HG03095 (cell line): ENCODE data around the gene SLC13A4.
"Not testable (repeated sequence)": the region's sequence is repeated elsewhere in the genome, so short reads cannot be mapped to it uniquely, and the experiment has no call there.

Source experiments
- ATAC-seq: cut with Tn5 transposase; IDR thresholded peaks from one replicate; pipeline ENCODE4 v1.9.1; 2021; ENCODE audit warnings: moderate library complexity; ENCODE audit not compliant: unreplicated experiment

SLC13A4 gene

DNA sequence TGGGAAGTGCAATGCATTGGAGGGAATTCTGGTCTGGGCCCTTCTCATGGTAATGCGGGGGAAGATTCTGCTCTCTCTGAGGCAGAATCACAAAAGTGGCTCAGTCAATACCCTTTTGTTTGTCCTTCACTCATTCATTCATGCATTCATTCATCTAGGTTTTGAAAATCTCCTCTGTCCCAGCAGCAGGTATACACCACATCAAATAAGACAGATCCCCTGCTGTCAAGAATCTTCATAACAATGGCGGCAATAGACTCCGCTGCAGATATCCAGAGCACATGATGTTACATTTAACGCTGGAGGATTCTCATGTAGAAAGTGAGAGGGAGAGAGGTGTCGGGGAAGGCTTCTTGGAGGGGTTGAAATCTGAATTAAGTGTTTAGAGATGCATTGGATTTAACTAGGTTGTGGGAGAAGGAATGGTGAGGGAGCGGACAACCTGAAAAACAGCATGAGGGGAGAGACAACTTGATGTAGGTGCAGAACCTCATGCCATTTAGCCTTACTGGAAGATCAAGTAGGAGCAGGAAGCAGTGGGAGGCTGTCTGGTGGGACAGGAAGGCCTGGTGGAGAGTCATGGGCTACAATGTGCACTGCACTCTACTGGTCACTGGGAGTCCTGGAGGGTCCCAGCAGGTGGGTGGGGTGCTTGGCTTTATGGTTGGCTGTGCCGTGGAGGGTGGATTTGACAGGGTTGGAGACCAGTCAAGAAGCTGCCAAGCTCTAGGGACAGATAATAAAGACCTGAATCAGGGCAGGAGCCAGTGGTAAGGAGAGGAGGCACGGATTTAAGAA, 25.8 kb upstream of the SLC13A4 start:
- no peak for ATAC-seq

DNA sequence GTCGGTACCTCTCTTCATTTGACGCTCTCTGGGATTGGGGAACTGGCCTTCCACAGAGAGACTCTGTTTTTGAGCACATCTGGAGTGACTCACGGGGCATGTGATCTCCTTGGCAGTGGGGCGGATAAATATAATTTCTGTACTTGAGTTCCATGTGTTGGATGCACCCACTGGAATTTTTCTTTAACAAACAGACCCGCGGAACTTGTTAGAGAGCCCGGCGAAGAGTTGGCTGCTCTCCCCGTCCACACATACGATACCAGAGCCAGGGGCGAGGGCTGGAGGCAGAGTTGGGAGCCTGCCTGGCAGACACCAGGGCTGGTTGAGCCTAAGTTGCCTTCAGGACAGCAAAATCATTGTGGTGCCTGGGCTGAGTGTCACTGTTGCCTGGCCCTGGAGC, 20.8 kb upstream of the SLC13A4 start, which contains the start of gene FAM180A:
FAM180A (minus strand) TSS at position 44 of the 400 bp plus-strand sequence. CDS start 233 bp downstream, outside the sequence.
- ATAC-seq = no peak

GRCh38 chr7:135747366-135747765, 19.4 kb upstream of the SLC13A4 start:
- ATAC-seq = no peak

DNA sequence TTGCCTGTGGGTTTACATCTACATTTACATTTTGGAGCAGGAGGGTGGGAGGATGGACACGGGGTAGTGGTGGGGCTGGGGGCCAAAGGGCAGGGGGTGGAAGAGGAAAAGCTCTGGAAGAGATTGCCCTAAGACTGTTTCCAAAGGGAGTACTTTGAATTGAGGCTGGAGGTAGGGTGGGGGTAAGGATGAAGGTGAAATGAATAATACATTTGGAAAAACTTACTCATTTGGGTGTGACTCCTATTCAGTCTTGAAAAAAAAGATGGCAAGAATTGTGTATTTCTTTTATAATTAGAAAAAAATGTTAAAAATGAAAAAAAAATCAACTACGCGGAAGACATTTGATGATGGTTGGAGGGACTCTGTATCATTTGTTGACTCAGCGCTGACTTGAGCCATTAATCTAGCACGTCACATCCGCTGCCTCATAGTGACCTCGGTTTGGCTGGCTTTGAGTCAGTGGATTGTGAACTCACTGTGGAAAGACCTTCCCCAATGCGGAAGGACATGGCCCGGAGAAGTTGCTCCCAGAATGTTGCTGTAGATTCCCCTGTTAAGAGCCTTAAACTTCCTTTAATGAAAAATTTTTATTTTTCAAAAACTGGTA, 17.8 kb upstream of the SLC13A4 start:
- ATAC-seq = no peak

DNA sequence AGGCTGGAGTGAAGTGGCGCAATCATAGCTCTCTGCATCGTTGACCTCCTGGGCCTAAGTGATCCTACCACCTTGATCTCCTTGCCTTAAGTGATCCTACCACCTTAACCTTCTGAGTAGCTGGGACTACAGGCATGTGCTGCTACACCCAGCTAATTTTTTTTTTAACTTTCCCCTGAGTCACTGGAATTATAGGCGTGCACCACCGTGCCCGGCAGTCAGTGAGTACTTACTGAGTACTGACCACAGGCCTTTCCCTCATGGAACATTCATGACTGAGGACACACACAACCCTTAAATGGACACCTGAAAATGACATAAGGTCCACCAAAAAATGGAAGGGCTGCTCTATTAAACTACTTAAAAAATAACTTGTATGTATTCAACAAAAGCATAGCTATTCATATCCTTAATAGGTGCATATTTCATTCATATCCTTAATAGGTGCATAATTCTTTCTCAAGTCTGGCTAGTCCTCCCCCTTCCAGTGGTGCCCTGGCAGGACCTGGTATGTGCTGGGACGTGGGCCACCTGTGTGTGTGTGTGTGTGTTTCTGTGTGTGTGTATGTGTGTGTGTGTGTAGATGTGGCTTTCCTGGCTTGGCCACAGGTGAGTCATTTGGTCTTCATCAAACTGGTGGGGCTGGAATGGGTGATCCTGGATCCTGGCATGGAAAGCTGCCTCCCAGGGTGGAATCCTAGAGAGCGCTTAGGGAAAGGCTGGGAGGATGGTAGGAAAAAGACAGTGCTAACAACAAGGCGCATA, 17.1 kb upstream of the SLC13A4 start:
- no peak for ATAC-seq

GRCh38 chr7:135743907-135744731, 16.1 kb upstream of the SLC13A4 start:
- no peak for ATAC-seq

DNA sequence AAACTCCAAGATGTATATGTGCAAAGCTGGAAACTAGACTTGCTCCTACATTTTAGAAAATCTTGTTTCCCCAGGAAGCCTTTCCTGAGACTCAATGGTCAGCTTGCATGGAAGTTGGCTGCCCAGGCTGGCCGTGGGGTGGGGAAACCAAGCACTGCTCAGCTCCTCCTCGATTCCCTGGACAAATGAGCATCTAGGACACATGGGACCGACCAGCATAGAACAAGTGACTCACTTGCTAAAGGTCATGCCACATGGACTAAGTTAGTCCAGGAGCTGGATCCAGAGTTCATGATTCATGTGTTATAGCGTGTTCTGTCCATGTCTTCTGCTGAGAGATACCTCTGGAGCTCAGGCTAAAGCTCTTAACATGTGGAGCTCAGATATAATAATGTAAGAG, 14.4 kb upstream of the SLC13A4 start:
- no peak for ATAC-seq

- ATAC-seq = no peak
Measured at GRCh38 chr7:135741905-135742304, 13.9 kb upstream of the SLC13A4 start.

DNA sequence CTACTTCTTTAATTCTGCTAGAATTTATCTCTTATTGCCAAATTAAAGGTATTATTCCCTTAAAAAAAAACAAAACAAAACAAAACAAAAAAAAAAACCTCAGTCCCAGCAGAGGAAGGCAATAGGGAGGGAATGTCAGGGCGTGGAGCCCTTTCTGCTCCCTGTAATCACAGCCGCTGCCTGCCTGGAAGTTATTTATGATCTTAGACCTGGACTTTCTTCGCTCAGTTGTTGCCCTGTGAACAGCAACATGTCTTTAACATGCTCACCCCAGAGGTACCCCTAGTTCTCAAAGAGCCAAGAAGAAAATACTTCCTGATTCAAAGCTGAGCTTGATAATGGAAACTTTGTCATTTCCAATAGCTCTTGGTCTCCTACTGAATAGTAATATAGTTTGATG, 12.9 kb upstream of the SLC13A4 start:
- ATAC-seq = no peak

GRCh38 chr7:135737306-135737647, 9.3 kb upstream of the SLC13A4 start:
- not testable (repeated sequence) for ATAC-seq

GRCh38 chr7:135736586-135737305, 8.8 kb upstream of the SLC13A4 start:
- ATAC-seq = no peak

DNA sequence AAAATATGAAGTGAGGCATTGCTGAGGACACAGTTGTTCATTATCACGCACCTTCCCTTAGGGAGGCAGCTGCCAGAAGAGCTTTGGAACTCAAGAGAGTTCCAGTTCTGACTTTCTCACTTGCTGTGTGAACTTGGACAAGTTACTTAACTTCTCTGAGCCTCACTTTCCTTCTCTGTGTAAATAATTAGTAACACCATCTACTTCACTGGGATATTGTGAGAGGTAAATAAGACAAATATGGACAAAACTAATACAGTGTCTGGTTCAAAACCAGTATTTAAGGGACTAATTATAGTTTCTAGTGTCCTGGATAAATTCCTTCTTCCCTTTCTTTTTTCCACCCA, 6.3 kb upstream of the SLC13A4 start:
- no peak for ATAC-seq

GRCh38 chr7:135733603-135734342, 5.8 kb upstream of the SLC13A4 start:
- ATAC-seq = no peak

DNA sequence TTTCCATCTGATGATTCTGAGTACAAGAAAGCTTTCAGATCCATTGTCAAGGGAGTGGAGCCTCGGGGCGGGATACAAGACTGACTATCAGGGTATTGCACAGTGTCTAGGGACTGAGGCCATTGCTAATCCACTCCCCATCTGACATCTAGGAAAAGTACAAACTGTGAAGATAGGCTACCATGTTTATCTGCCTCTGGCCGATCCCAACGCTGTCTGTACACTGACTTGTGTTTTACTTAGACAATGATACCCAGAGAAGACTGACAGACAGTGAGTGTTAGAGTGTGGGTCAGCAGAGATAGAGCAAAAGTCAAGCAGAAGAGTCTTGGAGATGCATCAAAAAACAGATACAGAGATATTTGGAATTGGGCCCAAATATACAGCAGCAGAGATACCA, 3.1 kb upstream of the SLC13A4 start:
- no peak for ATAC-seq

GRCh38 chr7:135729230-135729629, 1.2 kb upstream of the SLC13A4 start:
- no peak for ATAC-seq

GRCh38 chr7:135726911-135727673, 894 bp downstream of the SLC13A4 start:
- ATAC-seq = no peak

GRCh38 chr7:135726276-135726788, 1.7 kb downstream of the SLC13A4 start:
- no peak for ATAC-seq

DNA sequence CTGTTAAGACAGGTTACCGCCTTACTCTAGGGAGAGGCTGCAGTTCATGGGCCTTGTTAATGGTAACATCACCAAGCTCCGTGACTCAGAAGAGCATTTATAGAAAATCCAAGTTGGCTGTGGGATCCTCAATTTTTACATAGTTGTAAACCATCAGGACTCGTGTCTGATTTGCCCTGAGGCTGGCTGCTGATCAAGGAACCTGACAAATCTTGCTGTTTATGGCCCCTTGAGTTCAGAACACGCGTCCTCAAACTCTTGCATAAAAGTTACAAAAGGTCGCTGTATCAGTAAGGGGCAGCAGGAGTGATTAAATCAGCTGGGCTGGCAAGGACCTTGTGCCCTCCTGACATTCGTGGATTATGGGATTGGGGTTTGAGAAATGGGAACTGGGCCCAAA, 4.6 kb downstream of the SLC13A4 start:
- no peak for ATAC-seq
